Liver (tissue), 3 donors: ENCODE data around the gene PILRB.
"Not testable (repeated sequence)": the region's sequence is repeated elsewhere in the genome, so short reads cannot be mapped to it uniquely, and the experiment has no call there.

Source experiments
- EGR1 ChIP-seq, 2 donors: IDR thresholded peaks; 2 replicates each; pipeline ENCODE4 v1.6.1; 2016 to 2018; ENCODE audit warnings: antibody characterized with exemption in 2 of 2, low read depth in 2 of 2
- FOXA1 ChIP-seq: IDR thresholded peaks from 2 replicates; pipeline ENCODE4 v1.6.1; 2016; ENCODE audit warnings: antibody characterized with exemption
- GABPA ChIP-seq, 2 donors: IDR thresholded peaks in 1 of 2; conservative IDR thresholded peaks in 1 of 2; 2 replicates each; pipeline ENCODE4 v1.6.1; 2016; ENCODE audit warnings: antibody characterized with exemption in 2 of 2, mild to moderate bottlenecking in 1 of 2, moderate library complexity in 1 of 2
- HNF4G ChIP-seq: IDR thresholded peaks from 2 replicates; pipeline ENCODE4 v1.6.1; 2016; ENCODE audit warnings: antibody characterized with exemption
- JUND ChIP-seq, 2 donors: IDR thresholded peaks; 2 replicates each; pipeline ENCODE4 v1.6.1; 2016; ENCODE audit warnings: antibody characterized with exemption in 2 of 2
- RAD21 ChIP-seq, 2 donors: IDR thresholded peaks; 2 replicates each; pipeline ENCODE4 v1.6.1; 2016; ENCODE audit warnings: antibody characterized with exemption in 2 of 2, mild to moderate bottlenecking in 2 of 2
- SP1 ChIP-seq: IDR thresholded peaks from 2 replicates; pipeline ENCODE4 v1.6.1; 2018; ENCODE audit warnings: antibody characterized with exemption, mild to moderate bottlenecking
- TAF1 ChIP-seq: conservative IDR thresholded peaks from 2 replicates; pipeline ENCODE4 v1.6.1; 2016; ENCODE audit warnings: antibody characterized with exemption, mild to moderate bottlenecking
- YY1 ChIP-seq: IDR thresholded peaks from 2 replicates; pipeline ENCODE4 v1.6.1; 2016; ENCODE audit warnings: antibody characterized with exemption, mild to moderate bottlenecking
- TF ChIP-seq, protein P1 (sequence below): IDR thresholded peaks from 2 replicates; pipeline ENCODE4 v1.6.1; 2016; ENCODE audit warnings: antibody characterized with exemption, mild to moderate bottlenecking
- TF ChIP-seq, protein P2 (sequence below): fragments of 150-350 bp; IDR thresholded peaks from 2 replicates; pipeline ENCODE4 v1.5.1; 2017; ENCODE audit warnings: improper control_type of control experiment, low read depth, low read length; ENCODE audit not compliant: missing input control
- TF ChIP-seq, protein P3 (sequence below): IDR thresholded peaks from 2 replicates; pipeline ENCODE4 v1.6.1; 2016; ENCODE audit warnings: antibody characterized with exemption
- TF ChIP-seq, protein P4 (sequence below): IDR thresholded peaks from 2 replicates; pipeline ENCODE4 v1.6.1; 2016; ENCODE audit warnings: antibody characterized with exemption
- TF ChIP-seq, protein P5 (sequence below): IDR thresholded peaks from 2 replicates; pipeline ENCODE4 v1.6.1; 2016; ENCODE audit warnings: antibody characterized with exemption
- donor health status: healthy.
- donor health status: healthy.

DNA sequence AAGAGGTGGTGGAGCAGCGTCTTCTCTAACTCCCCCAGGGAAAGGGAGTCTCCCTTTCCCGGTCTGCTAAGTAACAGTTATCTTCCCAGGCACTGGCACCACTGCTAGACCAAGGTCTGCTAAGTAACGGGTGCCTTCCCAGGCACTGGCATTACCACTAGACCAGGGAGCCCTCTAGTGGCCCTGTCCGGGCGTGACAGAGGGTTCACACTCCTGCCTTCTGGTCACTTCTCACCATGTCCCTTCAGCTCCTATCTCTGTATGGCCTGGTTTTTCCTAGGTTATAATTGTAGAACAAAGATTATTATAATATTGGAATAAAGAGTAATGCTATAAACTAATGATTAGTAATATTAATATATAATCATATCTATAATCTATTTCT lies 12.6 kb upstream of the PILRB start:
- TF ChIP-seq, protein P1, sequence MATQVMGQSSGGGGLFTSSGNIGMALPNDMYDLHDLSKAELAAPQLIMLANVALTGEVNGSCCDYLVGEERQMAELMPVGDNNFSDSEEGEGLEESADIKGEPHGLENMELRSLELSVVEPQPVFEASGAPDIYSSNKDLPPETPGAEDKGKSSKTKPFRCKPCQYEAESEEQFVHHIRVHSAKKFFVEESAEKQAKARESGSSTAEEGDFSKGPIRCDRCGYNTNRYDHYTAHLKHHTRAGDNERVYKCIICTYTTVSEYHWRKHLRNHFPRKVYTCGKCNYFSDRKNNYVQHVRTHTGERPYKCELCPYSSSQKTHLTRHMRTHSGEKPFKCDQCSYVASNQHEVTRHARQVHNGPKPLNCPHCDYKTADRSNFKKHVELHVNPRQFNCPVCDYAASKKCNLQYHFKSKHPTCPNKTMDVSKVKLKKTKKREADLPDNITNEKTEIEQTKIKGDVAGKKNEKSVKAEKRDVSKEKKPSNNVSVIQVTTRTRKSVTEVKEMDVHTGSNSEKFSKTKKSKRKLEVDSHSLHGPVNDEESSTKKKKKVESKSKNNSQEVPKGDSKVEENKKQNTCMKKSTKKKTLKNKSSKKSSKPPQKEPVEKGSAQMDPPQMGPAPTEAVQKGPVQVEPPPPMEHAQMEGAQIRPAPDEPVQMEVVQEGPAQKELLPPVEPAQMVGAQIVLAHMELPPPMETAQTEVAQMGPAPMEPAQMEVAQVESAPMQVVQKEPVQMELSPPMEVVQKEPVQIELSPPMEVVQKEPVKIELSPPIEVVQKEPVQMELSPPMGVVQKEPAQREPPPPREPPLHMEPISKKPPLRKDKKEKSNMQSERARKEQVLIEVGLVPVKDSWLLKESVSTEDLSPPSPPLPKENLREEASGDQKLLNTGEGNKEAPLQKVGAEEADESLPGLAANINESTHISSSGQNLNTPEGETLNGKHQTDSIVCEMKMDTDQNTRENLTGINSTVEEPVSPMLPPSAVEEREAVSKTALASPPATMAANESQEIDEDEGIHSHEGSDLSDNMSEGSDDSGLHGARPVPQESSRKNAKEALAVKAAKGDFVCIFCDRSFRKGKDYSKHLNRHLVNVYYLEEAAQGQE = not testable (repeated sequence)
- TF ChIP-seq, protein P2, sequence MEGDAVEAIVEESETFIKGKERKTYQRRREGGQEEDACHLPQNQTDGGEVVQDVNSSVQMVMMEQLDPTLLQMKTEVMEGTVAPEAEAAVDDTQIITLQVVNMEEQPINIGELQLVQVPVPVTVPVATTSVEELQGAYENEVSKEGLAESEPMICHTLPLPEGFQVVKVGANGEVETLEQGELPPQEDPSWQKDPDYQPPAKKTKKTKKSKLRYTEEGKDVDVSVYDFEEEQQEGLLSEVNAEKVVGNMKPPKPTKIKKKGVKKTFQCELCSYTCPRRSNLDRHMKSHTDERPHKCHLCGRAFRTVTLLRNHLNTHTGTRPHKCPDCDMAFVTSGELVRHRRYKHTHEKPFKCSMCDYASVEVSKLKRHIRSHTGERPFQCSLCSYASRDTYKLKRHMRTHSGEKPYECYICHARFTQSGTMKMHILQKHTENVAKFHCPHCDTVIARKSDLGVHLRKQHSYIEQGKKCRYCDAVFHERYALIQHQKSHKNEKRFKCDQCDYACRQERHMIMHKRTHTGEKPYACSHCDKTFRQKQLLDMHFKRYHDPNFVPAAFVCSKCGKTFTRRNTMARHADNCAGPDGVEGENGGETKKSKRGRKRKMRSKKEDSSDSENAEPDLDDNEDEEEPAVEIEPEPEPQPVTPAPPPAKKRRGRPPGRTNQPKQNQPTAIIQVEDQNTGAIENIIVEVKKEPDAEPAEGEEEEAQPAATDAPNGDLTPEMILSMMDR = peak; percentile 35
- peak; percentile 49 to 62 for TF ChIP-seq RAD21 (IDR thresholded peaks at IDR 0.05)
- TF ChIP-seq, protein P3, sequence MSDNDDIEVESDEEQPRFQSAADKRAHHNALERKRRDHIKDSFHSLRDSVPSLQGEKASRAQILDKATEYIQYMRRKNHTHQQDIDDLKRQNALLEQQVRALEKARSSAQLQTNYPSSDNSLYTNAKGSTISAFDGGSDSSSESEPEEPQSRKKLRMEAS = not testable (repeated sequence)
- TF ChIP-seq TAF1; HNF4G; YY1; GABPA (IDR thresholded peaks at IDR 0.05 in 1 of 2, conservative IDR thresholded peaks at IDR 0.05 in 1 of 2); JUND (IDR thresholded peaks at IDR 0.05); EGR1 (IDR thresholded peaks at IDR 0.05; ENCODE audit: low read depth in 2 of 2); FOXA1; SP1: not testable (repeated sequence)
- TF ChIP-seq, protein P4, sequence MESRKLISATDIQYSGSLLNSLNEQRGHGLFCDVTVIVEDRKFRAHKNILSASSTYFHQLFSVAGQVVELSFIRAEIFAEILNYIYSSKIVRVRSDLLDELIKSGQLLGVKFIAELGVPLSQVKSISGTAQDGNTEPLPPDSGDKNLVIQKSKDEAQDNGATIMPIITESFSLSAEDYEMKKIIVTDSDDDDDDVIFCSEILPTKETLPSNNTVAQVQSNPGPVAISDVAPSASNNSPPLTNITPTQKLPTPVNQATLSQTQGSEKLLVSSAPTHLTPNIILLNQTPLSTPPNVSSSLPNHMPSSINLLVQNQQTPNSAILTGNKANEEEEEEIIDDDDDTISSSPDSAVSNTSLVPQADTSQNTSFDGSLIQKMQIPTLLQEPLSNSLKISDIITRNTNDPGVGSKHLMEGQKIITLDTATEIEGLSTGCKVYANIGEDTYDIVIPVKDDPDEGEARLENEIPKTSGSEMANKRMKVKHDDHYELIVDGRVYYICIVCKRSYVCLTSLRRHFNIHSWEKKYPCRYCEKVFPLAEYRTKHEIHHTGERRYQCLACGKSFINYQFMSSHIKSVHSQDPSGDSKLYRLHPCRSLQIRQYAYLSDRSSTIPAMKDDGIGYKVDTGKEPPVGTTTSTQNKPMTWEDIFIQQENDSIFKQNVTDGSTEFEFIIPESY = not testable (repeated sequence)
- TF ChIP-seq, protein P5, sequence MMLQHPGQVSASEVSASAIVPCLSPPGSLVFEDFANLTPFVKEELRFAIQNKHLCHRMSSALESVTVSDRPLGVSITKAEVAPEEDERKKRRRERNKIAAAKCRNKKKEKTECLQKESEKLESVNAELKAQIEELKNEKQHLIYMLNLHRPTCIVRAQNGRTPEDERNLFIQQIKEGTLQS = not testable (repeated sequence)
